GM12892 (cell line): ENCODE data around the gene ITGA3.

ENCODE experiments used
- POLR2A ChIP-seq: IDR thresholded peaks from 2 replicates; pipeline ENCODE4 v1.6.1; 2011; ENCODE audit warnings: low read depth, low read length, control low read depth
- TAF1 ChIP-seq: IDR thresholded peaks from 2 replicates; pipeline ENCODE4 v1.6.1; 2011; ENCODE audit warnings: low read depth, mild to moderate bottlenecking, control low read depth, low read length, borderline replicate concordance

DNA sequence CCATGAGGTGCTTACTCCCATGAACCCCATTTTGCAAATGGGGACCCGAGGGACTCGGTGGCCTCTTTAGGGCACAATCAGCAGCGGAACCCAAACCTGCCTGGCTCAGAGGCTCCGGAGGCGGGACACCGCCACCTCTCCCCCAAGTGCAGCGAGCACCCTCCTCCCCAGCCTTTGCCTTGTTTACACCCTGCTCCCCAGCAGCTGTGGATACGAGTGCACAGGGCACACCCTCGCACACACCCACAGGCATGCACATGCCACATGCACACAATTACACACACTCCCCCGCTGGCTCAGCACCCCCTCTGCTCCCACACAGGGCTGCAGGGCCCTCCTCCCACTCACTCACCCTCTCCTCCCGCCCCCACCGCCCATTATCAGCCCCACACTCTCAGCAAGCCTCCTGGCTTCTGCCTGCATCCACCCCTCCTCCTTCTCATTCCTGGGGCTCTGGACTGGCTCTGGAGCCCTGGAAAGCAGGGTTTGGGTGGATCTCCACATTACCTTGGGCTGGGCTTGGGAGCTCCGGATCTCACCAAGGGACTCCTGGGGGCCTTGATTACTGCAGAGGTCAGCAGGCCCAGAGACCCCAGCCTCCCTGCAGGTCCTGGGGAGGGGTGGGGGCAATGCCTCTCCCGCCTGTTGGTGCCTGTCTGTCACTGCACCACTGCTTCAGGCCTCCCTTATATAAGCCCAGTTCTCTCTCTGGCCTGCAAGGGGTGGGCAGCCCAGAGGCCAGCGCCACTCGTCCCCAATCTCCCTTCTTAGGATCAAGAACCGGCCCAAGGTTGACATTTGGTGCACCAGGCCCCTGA, 45.6 kb downstream of the ITGA3 start:
- TF ChIP-seq POLR2A (no peak), TAF1 (no peak)
